Activated B cell treated with CpG ODN at 0.5 μM for 24 hours (primary cell): ENCODE data around the gene LHFPL2. TPM values are rescaled to one million over a fixed set of nuclear protein-coding genes. Genes with fewer than 3 reads are reported as not detected.

Source experiments
- ATAC-seq: fragments of 200-7000 bp; cut with Tn5 transposase; one replicate; pipeline ENCODE4 v1.10.0; 2021; ENCODE audit warnings: low read depth, mild to moderate bottlenecking, moderate library complexity
- CTCF ChIA-PET: fragments of 350-600 bp; sonication (Branson Sonifier 250); formaldehyde crosslinking; loops from one replicate; lab custom pipeline; 2021; ENCODE audit warnings: antibody characterized with exemption; lab: Charles Lee
- POLR2A ChIA-PET: fragments of 350-600 bp; sonication (Branson Sonifier 250); formaldehyde crosslinking; loops from one replicate; lab custom pipeline; 2021; ENCODE audit warnings: antibody characterized with exemption; lab: Charles Lee
- DNase-seq: peaks from one replicate; pipeline ENCODE4 v3.0.0; 2022
- H3K27ac Mint-ChIP-seq: one replicate; pipeline ENCODE4 v1.8.0; 2020; ENCODE audit warnings: mixed read lengths
- H3K27me3 Mint-ChIP-seq: one replicate; pipeline ENCODE4 v1.8.0; 2021; ENCODE audit warnings: mixed read lengths
- H3K36me3 Mint-ChIP-seq: one replicate; pipeline ENCODE4 v1.8.0; 2021; ENCODE audit warnings: low read depth, mixed read lengths
- H3K4me1 Mint-ChIP-seq: one replicate; pipeline ENCODE4 v1.8.0; 2021; ENCODE audit warnings: mixed read lengths
- H3K4me3 Mint-ChIP-seq: one replicate; pipeline ENCODE4 v1.8.0; 2020; ENCODE audit warnings: mild to moderate bottlenecking, mixed read lengths
- H3K9me3 Mint-ChIP-seq: one replicate; pipeline ENCODE4 v1.8.0; 2020; ENCODE audit warnings: mixed read lengths
- CTCF ChIP-seq: fragments of 200-600 bp; IDR thresholded peaks from one replicate; pipeline ENCODE4 v1.8.0; 2022; ENCODE audit warnings: antibody characterized with exemption, mild to moderate bottlenecking
- intact Hi-C: fragments of 100-400 bp; cut with micrococcal nuclease; formaldehyde crosslinking; loops from one replicate; pipeline ENCODE4 v1.15.1; 2024
- total RNA-seq: library from RNA; stranded (reverse); gene quantifications from 2 replicates; pipeline ENCODE4 v1.2.3, GENCODE V29; 2022

Gene LHFPL2
- total RNA-seq, 1 donor from 2014 or later, result 12.0 TPM

DNA sequence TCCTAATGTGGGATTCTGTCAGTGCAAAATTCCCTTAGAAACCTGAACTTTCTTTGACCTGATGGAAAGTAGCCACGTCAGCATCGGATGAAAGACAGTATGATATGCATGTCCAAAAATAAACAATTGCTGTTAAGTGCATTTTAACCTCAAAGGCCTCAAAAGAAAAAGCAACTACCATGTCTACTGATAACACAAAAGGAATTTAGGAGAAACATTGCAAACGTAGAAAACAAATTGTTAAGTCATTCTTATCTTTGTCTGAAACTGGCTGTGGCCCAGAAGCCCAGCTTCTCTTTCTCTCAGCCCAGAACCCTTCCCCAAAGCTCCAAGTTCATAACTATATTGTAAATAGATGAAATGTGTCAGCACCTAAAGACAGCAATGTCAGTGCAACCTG lies 11.1 kb upstream of the LHFPL2 start:
- ATAC-seq (no peak), DNase-seq (no peak)
- ChIA-PET CTCF (no interaction called here), POLR2A (no interaction called here)
- H3K36me3 Mint-ChIP-seq, result no peaks in the 10 kb centered on the region
- H3K4me3 Mint-ChIP-seq, result no peak overlapping the region
- H3K9me3 Mint-ChIP-seq, result no peaks in the 10 kb centered on the region
- no peak overlapping the region for H3K27ac Mint-ChIP-seq
- TF ChIP-seq CTCF, result no peak
- intact Hi-C loops, result no loop called here
- H3K4me1 Mint-ChIP-seq, result no peaks in the 10 kb centered on the region
- H3K27me3 Mint-ChIP-seq, result no peaks in the 10 kb centered on the region

- no peak for DNase-seq
- Mint-ChIP-seq H3K4me3 (no peak overlapping the region), H3K9me3 (no peaks in the 10 kb centered on the region), H3K4me1 (no peaks in the 10 kb centered on the region), H3K27ac (no peak overlapping the region), H3K36me3 (no peaks in the 10 kb centered on the region), H3K27me3 (no peaks in the 10 kb centered on the region)
- intact Hi-C loops, result no loop called here
- ChIA-PET POLR2A (no interaction called here), CTCF (no interaction called here)
- TF ChIP-seq CTCF, result no peak
- no peak for ATAC-seq
Observed at GRCh38 chr5:78659114-78659513, 10.5 kb upstream of the LHFPL2 start.

GRCh38 chr5:78657201-78657600 lies 8.6 kb upstream of the LHFPL2 start:
- TF ChIP-seq CTCF, result no peak
- Mint-ChIP-seq H3K9me3 (no peaks in the 10 kb centered on the region), H3K27ac (no peak overlapping the region), H3K27me3 (no peaks in the 10 kb centered on the region), H3K4me1 (no peaks in the 10 kb centered on the region), H3K36me3 (no peaks in the 10 kb centered on the region), H3K4me3 (no peak overlapping the region)
- ATAC-seq (no peak), DNase-seq (no peak)
- POLR2A ChIA-PET, result no interaction called here
- CTCF ChIA-PET, result no interaction called here
- intact Hi-C loops, result no loop called here

GRCh38 chr5:78655746-78656290 lies 7.2 kb upstream of the LHFPL2 start:
- Mint-ChIP-seq H3K27me3 (no peaks in the 10 kb centered on the region), H3K36me3 (no peaks in the 10 kb centered on the region), H3K4me1 (no peaks in the 10 kb centered on the region), H3K27ac (no peak overlapping the region), H3K9me3 (no peaks in the 10 kb centered on the region), H3K4me3 (no peak overlapping the region)
- ChIA-PET POLR2A (no interaction called here), CTCF (no interaction called here)
- intact Hi-C loops, result no loop called here
- no peak for ATAC-seq
- DNase-seq, result no peak
- TF ChIP-seq CTCF, result no peak

- no peak overlapping the region for H3K27ac Mint-ChIP-seq
- POLR2A ChIA-PET, result no interaction called here
- H3K27me3 Mint-ChIP-seq, result no peaks in the 10 kb centered on the region
- no peak for TF ChIP-seq CTCF
- CTCF ChIA-PET, result no interaction called here
- H3K4me1 Mint-ChIP-seq, result peaks cover 6% of the 10 kb centered on the region
- H3K9me3 Mint-ChIP-seq, result no peaks in the 10 kb centered on the region
- H3K4me3 Mint-ChIP-seq, result no peak overlapping the region
- no peaks in the 10 kb centered on the region for H3K36me3 Mint-ChIP-seq
- intact Hi-C loops, result no loop called here
- no peak for ATAC-seq
- no peak for DNase-seq
Observed at GRCh38 chr5:78654386-78654785, 5.8 kb upstream of the LHFPL2 start.
